HepG2 (cell line): Measurements from ENCODE around the gene NFKB2. TPM values are rescaled to one million over a fixed set of nuclear protein-coding genes. Genes with fewer than 3 reads are reported as not detected.

Experiments used
- DMAP1 ChIP-seq: IDR thresholded peaks from 2 replicates; pipeline ENCODE4 v1.6.1; 2016
- FOXP1 ChIP-seq, 2 experiments: fragments of 450-650 bp in 1 of 2; IDR thresholded peaks; 2 replicates each; pipeline ENCODE4 v1.6.1; 2017 to 2018; ENCODE audit warnings: antibody characterized with exemption in 1 of 2
- KDM3A ChIP-seq: IDR thresholded peaks from 2 replicates; pipeline ENCODE4 v1.6.1; 2018; ENCODE audit warnings: low read depth, missing compliant biosample characterization
- MYC ChIP-seq: sonication (generic); formaldehyde crosslinking; IDR thresholded peaks from 2 replicates; pipeline ENCODE4 v1.9.0; 2021; ENCODE audit warnings: missing genetic modification reagents, borderline replicate concordance
- MYNN ChIP-seq: sonication (generic); formaldehyde crosslinking; IDR thresholded peaks from 2 replicates; pipeline ENCODE4 v1.4.0; 2020; ENCODE audit warnings: mild to moderate bottlenecking, low read depth, missing genetic modification reagents
- NFYB ChIP-seq: sonication (generic); formaldehyde crosslinking; IDR thresholded peaks from 2 replicates; pipeline ENCODE4 v1.4.0; 2020; ENCODE audit warnings: missing genetic modification reagents
- REL ChIP-seq: sonication (generic); formaldehyde crosslinking; conservative IDR thresholded peaks from 2 replicates; pipeline ENCODE4 v1.8.0; 2022; ENCODE audit warnings: mild to moderate bottlenecking, missing genetic modification reagents, moderate library complexity
- RXRB ChIP-seq: IDR thresholded peaks from 2 replicates; pipeline ENCODE4 v1.6.1; 2016; ENCODE audit warnings: borderline replicate concordance, missing genetic modification reagents, missing compliant biosample characterization
- SIX1 ChIP-seq: sonication (generic); formaldehyde crosslinking; IDR thresholded peaks from 2 replicates; pipeline ENCODE4 v1.4.0; 2020; ENCODE audit warnings: missing genetic modification reagents, borderline replicate concordance
- SKI ChIP-seq: fragments of 450-650 bp; IDR thresholded peaks from one replicate; pipeline ENCODE4 v1.6.1; 2018; ENCODE audit warnings: mild to moderate bottlenecking; ENCODE audit not compliant: partially characterized antibody
- ZNF44 ChIP-seq: sonication (generic); formaldehyde crosslinking; IDR thresholded peaks from 2 replicates; pipeline ENCODE4 v1.5.1; 2020; ENCODE audit warnings: mild to moderate bottlenecking, missing genetic modification reagents
- ZNF792 ChIP-seq: IDR thresholded peaks from 2 replicates; pipeline ENCODE4 v1.6.1; 2016
- ZSCAN31 ChIP-seq: sonication (generic); formaldehyde crosslinking; IDR thresholded peaks from 2 replicates; pipeline ENCODE4 v1.5.0; 2020; ENCODE audit warnings: low read depth, mild to moderate bottlenecking, missing genetic modification reagents
- polyA plus RNA-seq, 8 experiments: library from polyadenylated mRNA; depleted of rRNA in 3 of 8; stranded (reverse) in 7 of 8; unstranded in 1 of 8; fragments of >200 nt; fragmentation: Illumina TruSeq in 4 of 8; extraction: Trizol in 4 of 8; gene quantifications; 2 replicates each; pipeline versions ENCODE4 v1.2.1 to v1.2.3, GENCODE V29; 2011 to 2016; ENCODE audit warnings: low read depth in 4 of 8, missing spikeins in 1 of 8, mixed read lengths in 1 of 8; ENCODE audit not compliant: insufficient read depth in 1 of 8
- total RNA-seq, 5 experiments: library from RNA; depleted of rRNA; stranded (reverse); fragments of >200 nt; fragmentation: Illumina TruSeq; extraction: Trizol; gene quantifications; 2 replicates each; pipeline ENCODE4 v1.2.3, GENCODE V29; 2016; ENCODE audit warnings: low read depth in 1 of 5
- TF ChIP-seq, protein P1 (sequence below): sonication (generic); formaldehyde crosslinking; IDR thresholded peaks from 2 replicates; pipeline ENCODE4 v1.4.0; 2020; ENCODE audit warnings: missing genetic modification reagents
- TF ChIP-seq, protein P2 (sequence below), 2 experiments: IDR thresholded peaks; 2 replicates each; pipeline ENCODE4 v1.6.1; 2011 to 2012; ENCODE audit warnings: low read length in 2 of 2, borderline replicate concordance in 1 of 2, low read depth in 1 of 2, mild to moderate bottlenecking in 1 of 2, moderate library complexity in 1 of 2
- TF ChIP-seq, protein P3 (sequence below): sonication (generic); formaldehyde crosslinking; IDR thresholded peaks from 2 replicates; pipeline ENCODE4 v1.5.1; 2020; ENCODE audit warnings: missing genetic modification reagents, mild to moderate bottlenecking, borderline replicate concordance
- TF ChIP-seq, protein P4 (sequence below): sonication (generic); formaldehyde crosslinking; IDR thresholded peaks from 2 replicates; pipeline ENCODE4 v1.5.1; 2020; ENCODE audit warnings: mild to moderate bottlenecking, missing genetic modification reagents, moderate library complexity
- TF ChIP-seq, protein P5 (sequence below): IDR thresholded peaks from 2 replicates; pipeline ENCODE4 v1.6.1; 2016; ENCODE audit warnings: missing genetic modification reagents, missing compliant biosample characterization
- TF ChIP-seq, protein P6 (sequence below): sonication (generic); formaldehyde crosslinking; IDR thresholded peaks from 2 replicates; pipeline ENCODE4 v1.4.0; 2020; ENCODE audit warnings: missing genetic modification reagents, low read depth, mild to moderate bottlenecking, borderline replicate concordance

NFKB2 gene
- total and polyA plus RNA-seq, 2 of the 13 experiments (the other 11 are each of a cell fraction or from before 2014, with no cell fraction given): 7.7 to 12.5 TPM

DNA sequence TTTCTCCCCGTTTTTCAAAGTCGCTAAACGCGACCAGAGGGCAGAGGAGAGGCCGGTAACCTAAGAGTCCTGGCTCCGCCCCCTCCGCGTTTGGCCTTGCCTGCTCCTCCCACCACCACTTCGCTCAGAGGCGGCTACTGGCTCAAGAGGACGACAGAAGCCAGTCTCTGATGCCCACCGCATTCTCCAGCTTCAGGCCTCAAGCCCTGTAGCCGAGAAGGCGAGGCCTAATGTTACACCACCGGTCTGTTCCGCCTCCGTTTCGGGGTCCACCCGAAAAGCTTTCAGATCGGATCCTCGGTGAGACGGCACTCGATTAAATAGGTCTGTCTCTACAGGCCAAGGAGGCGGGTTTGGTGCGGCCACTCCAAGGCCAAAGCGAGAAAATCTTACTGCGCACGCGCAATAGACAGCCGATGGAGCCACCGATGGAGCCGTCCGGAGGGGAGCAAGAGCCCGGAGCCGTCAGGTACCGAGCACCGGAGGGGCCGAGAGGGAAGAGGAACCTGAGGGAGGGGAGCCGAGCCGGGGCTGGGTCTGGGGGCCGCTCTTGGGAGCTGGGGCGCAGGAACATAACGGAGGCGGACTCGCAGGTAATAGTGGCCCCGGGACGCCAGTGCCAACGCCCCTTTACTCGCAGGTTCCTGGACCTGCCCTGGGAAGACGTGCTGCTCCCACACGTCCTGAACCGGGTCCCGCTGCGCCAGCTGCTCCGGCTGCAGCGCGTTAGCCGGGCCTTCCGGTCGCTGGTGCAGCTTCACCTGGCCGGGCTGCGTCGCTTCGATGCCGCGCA is 25.4 kb downstream of the NFKB2 start, which contains the start of gene FBXL15 (continued):
- TF ChIP-seq, protein P1, sequence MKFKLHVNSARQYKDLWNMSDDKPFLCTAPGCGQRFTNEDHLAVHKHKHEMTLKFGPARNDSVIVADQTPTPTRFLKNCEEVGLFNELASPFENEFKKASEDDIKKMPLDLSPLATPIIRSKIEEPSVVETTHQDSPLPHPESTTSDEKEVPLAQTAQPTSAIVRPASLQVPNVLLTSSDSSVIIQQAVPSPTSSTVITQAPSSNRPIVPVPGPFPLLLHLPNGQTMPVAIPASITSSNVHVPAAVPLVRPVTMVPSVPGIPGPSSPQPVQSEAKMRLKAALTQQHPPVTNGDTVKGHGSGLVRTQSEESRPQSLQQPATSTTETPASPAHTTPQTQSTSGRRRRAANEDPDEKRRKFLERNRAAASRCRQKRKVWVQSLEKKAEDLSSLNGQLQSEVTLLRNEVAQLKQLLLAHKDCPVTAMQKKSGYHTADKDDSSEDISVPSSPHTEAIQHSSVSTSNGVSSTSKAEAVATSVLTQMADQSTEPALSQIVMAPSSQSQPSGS (CRISPR knock-in tag): peak; percentile 85
- TF ChIP-seq KDM3A (CRISPR knock-in tag): peak; percentile 95; the same call in 1 of the 2 replicates
- peak; percentile 93 for TF ChIP-seq ZNF792 (CRISPR knock-in tag)
- TF ChIP-seq REL (CRISPR knock-in tag): 0 out of 2 replicates have a peak, but pooled peaks have one; percentile 23
- TF ChIP-seq RXRB (CRISPR knock-in tag): peak; percentile 71; the same call in 1 of the 2 replicates
- TF ChIP-seq, protein P2, sequence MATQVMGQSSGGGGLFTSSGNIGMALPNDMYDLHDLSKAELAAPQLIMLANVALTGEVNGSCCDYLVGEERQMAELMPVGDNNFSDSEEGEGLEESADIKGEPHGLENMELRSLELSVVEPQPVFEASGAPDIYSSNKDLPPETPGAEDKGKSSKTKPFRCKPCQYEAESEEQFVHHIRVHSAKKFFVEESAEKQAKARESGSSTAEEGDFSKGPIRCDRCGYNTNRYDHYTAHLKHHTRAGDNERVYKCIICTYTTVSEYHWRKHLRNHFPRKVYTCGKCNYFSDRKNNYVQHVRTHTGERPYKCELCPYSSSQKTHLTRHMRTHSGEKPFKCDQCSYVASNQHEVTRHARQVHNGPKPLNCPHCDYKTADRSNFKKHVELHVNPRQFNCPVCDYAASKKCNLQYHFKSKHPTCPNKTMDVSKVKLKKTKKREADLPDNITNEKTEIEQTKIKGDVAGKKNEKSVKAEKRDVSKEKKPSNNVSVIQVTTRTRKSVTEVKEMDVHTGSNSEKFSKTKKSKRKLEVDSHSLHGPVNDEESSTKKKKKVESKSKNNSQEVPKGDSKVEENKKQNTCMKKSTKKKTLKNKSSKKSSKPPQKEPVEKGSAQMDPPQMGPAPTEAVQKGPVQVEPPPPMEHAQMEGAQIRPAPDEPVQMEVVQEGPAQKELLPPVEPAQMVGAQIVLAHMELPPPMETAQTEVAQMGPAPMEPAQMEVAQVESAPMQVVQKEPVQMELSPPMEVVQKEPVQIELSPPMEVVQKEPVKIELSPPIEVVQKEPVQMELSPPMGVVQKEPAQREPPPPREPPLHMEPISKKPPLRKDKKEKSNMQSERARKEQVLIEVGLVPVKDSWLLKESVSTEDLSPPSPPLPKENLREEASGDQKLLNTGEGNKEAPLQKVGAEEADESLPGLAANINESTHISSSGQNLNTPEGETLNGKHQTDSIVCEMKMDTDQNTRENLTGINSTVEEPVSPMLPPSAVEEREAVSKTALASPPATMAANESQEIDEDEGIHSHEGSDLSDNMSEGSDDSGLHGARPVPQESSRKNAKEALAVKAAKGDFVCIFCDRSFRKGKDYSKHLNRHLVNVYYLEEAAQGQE (IDR thresholded peaks at IDR 0.05; ENCODE audit: borderline replicate concordance in 1 of 2, low read depth in 1 of 2, low read length in 2 of 2): peak in 1 of 2 experiments; percentile 51; a peak in 2 of 4 replicates
- TF ChIP-seq NFYB (CRISPR knock-in tag): peak; percentile 53
- TF ChIP-seq MYNN: 0 out of 2 replicates have a peak, but pooled peaks have one; percentile 23
- peak; percentile 45; the same call in 1 of the 2 replicates for TF ChIP-seq SIX1
- no peak for TF ChIP-seq FOXP1 (IDR thresholded peaks at IDR 0.05)
- 0 out of 2 replicates have a peak, but pooled peaks have one; percentile 34 for TF ChIP-seq FOXP1 (CRISPR knock-in tag; IDR thresholded peaks at IDR 0.05)
- TF ChIP-seq ZSCAN31 (CRISPR knock-in tag): peak; percentile 82
- TF ChIP-seq, protein P3, sequence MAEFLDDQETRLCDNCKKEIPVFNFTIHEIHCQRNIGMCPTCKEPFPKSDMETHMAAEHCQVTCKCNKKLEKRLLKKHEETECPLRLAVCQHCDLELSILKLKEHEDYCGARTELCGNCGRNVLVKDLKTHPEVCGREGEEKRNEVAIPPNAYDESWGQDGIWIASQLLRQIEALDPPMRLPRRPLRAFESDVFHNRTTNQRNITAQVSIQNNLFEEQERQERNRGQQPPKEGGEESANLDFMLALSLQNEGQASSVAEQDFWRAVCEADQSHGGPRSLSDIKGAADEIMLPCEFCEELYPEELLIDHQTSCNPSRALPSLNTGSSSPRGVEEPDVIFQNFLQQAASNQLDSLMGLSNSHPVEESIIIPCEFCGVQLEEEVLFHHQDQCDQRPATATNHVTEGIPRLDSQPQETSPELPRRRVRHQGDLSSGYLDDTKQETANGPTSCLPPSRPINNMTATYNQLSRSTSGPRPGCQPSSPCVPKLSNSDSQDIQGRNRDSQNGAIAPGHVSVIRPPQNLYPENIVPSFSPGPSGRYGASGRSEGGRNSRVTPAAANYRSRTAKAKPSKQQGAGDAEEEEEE (CRISPR knock-in tag): peak; percentile 64; the same call in 1 of the 2 replicates
- TF ChIP-seq, protein P4, sequence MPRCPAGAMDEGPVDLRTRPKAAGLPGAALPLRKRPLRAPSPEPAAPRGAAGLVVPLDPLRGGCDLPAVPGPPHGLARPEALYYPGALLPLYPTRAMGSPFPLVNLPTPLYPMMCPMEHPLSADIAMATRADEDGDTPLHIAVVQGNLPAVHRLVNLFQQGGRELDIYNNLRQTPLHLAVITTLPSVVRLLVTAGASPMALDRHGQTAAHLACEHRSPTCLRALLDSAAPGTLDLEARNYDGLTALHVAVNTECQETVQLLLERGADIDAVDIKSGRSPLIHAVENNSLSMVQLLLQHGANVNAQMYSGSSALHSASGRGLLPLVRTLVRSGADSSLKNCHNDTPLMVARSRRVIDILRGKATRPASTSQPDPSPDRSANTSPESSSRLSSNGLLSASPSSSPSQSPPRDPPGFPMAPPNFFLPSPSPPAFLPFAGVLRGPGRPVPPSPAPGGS: no peak
- no peak; the same call in 1 of the 2 replicates for TF ChIP-seq ZNF44 (CRISPR knock-in tag)
- peak; percentile 80 for TF ChIP-seq MYC (CRISPR knock-in tag)
- peak; percentile 75 for TF ChIP-seq DMAP1 (CRISPR knock-in tag)
- TF ChIP-seq SKI: peak; percentile 14
- TF ChIP-seq, protein P5, sequence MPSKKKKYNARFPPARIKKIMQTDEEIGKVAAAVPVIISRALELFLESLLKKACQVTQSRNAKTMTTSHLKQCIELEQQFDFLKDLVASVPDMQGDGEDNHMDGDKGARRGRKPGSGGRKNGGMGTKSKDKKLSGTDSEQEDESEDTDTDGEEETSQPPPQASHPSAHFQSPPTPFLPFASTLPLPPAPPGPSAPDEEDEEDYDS (CRISPR knock-in tag): peak; percentile 55; the same call in 1 of the 2 replicates
- TF ChIP-seq, protein P6, sequence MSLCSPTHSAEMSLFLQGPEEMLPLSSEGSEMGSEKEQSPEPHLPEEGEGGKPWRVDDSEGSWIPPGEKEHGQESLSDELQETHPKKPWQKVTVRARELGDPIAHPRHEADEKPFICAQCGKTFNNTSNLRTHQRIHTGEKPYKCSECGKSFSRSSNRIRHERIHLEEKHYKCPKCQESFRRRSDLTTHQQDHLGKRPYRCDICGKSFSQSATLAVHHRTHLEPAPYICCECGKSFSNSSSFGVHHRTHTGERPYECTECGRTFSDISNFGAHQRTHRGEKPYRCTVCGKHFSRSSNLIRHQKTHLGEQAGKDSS: peak; percentile 68; the same call in 1 of the 2 replicates
